ENCODE results near the gene AIG1. TPM values are rescaled to one million over a fixed set of nuclear protein-coding genes. Genes with fewer than 3 reads are reported as not detected.
A peak's percentile ranks its signal among the peaks of the same experiment; 100 is the strongest.

The AIG1 gene
- total RNA-seq (102 and 103 TPM in 2 replicates), polyA plus RNA-seq (75.8 and 92.8 TPM in 2 replicates)

- Histone ChIP-seq H3K4me1 (ENCODE audit: insufficient read depth) (peaks cover 30% of the 10 kb centered on the region), H3K9me3 (ENCODE audit: low read depth) (no peaks in the 10 kb centered on the region), H3K4me2 (peak within 1 kb of the TSS; percentile 83), H3K79me2 (peaks cover 22% of the 10 kb centered on the region), H3K4me3 (peak within 1 kb of the TSS; percentile 85), H3K27me3 (no peaks in the 10 kb centered on the region), H3K27ac (peak within 1 kb of the TSS; percentile 99), H3K36me3 (replicated peaks; ENCODE audit: insufficient read depth, low read depth) (no peaks in the 10 kb centered on the region), H4K20me1 (ENCODE audit: insufficient read depth, poor library complexity, severe bottlenecking) (no peaks in the 10 kb centered on the region), H3K9me2 (replicated peaks; ENCODE audit: insufficient read depth) (no peaks in the 10 kb centered on the region), H2AFZ (peak within 1 kb of the TSS; percentile 86)
- TF ChIP-seq CTCF (IDR thresholded peaks at IDR 0.05; ENCODE audit: poor library complexity), result no peak
- TF ChIP-seq EZH2 (IDR thresholded peaks at IDR 0.05; ENCODE audit: borderline replicate concordance), result no peak
- TF ChIP-seq EZH2phosphoT487 (IDR thresholded peaks at IDR 0.05; ENCODE audit: low read depth, severe bottlenecking, unreplicated experiment), result no peak
- WGBS (ENCODE audit: low lambda C conversion rate, missing lambda C conversion rate), result 9% methylated on average over 19 of the region's 50 CpGs
- DNase-seq (ENCODE audit: low spot score), result peak; percentile 76
These were observed at the start of gene AIG1 for GRCh38 chr6:143060806-143061596. TSS of gene AIG1 (plus strand) at chr6:143060889. CDS start at chr6:143060926, 37 bp downstream.

GRCh38 chr6:143014764-143015163 lies 45.9 kb upstream of the AIG1 start:
- Histone ChIP-seq H3K27me3 (no peaks in the 10 kb centered on the region), H3K4me3 (no peak overlapping the region), H3K79me2 (no peaks in the 10 kb centered on the region), H3K4me1 (ENCODE audit: insufficient read depth) (no peaks in the 10 kb centered on the region), H3K4me2 (no peak overlapping the region), H4K20me1 (ENCODE audit: insufficient read depth, poor library complexity, severe bottlenecking) (no peaks in the 10 kb centered on the region), H2AFZ (no peak overlapping the region), H3K36me3 (replicated peaks; ENCODE audit: insufficient read depth, low read depth) (no peaks in the 10 kb centered on the region), H3K9me2 (replicated peaks; ENCODE audit: insufficient read depth) (no peaks in the 10 kb centered on the region), H3K9me3 (ENCODE audit: low read depth) (no peaks in the 10 kb centered on the region), H3K27ac (no peak overlapping the region)
- no peak for DNase-seq (ENCODE audit: low spot score)
- TF ChIP-seq EZH2phosphoT487 (IDR thresholded peaks at IDR 0.05; ENCODE audit: low read depth, severe bottlenecking, unreplicated experiment) (no peak), CTCF (IDR thresholded peaks at IDR 0.05; ENCODE audit: poor library complexity) (no peak), EZH2 (IDR thresholded peaks at IDR 0.05; ENCODE audit: borderline replicate concordance) (no peak)
- 71% methylated on average over 2 of the region's 2 CpGs for WGBS (ENCODE audit: low lambda C conversion rate, missing lambda C conversion rate)

GRCh38 chr6:143015300-143015706 lies 45.4 kb upstream of the AIG1 start:
- no peak for TF ChIP-seq EZH2 (IDR thresholded peaks at IDR 0.05; ENCODE audit: borderline replicate concordance)
- TF ChIP-seq EZH2phosphoT487 (IDR thresholded peaks at IDR 0.05; ENCODE audit: low read depth, severe bottlenecking, unreplicated experiment), result no peak
- no peak for TF ChIP-seq CTCF (IDR thresholded peaks at IDR 0.05; ENCODE audit: poor library complexity)
- Histone ChIP-seq H3K27me3 (no peaks in the 10 kb centered on the region), H3K79me2 (no peaks in the 10 kb centered on the region), H4K20me1 (ENCODE audit: insufficient read depth, poor library complexity, severe bottlenecking) (no peaks in the 10 kb centered on the region), H3K36me3 (replicated peaks; ENCODE audit: insufficient read depth, low read depth) (no peaks in the 10 kb centered on the region), H3K4me3 (no peak overlapping the region), H2AFZ (no peak overlapping the region), H3K4me1 (ENCODE audit: insufficient read depth) (no peaks in the 10 kb centered on the region), H3K9me2 (replicated peaks; ENCODE audit: insufficient read depth) (no peaks in the 10 kb centered on the region), H3K4me2 (no peak overlapping the region), H3K27ac (no peak overlapping the region), H3K9me3 (ENCODE audit: low read depth) (no peaks in the 10 kb centered on the region)
- DNase-seq (ENCODE audit: low spot score), result no peak
- WGBS (ENCODE audit: low lambda C conversion rate, missing lambda C conversion rate), result 89% methylated on average over 4 of the region's 4 CpGs

All from hepatocyte (in vitro differentiated cells).